H1 (cell line): Measurements from ENCODE around the gene MMP17. TPM values are rescaled to one million over a fixed set of nuclear protein-coding genes. Genes with fewer than 3 reads are reported as not detected.

Experiments
- CTCF ChIA-PET: fragments of 300-600 bp; sonication (Branson Sonifier 250); formaldehyde crosslinking; loops from one replicate; lab custom pipeline; 2021; ENCODE audit not compliant: partially characterized antibody; lab: Charles Lee
- POLR2A ChIA-PET: fragments of 300-600 bp; sonication (Branson Sonifier 250); formaldehyde crosslinking; loops from one replicate; lab custom pipeline; 2021; ENCODE audit warnings: inconsistent platforms; ENCODE audit not compliant: partially characterized antibody; lab: Charles Lee
- DNase-seq, 2 experiments: peaks; one replicate each; pipeline versions ENCODE4 v3.0.0 to v3.0.0-alpha.2; 2010 to 2022; ENCODE audit warnings: low spot score in 2 of 2, low read depth in 1 of 2, mixed read lengths in 1 of 2
- FAIRE-seq: peaks from 2 replicates; lab custom pipeline; 2011; peaks lifted over from hg19 to GRCh38; lab: Jason Lieb, UNC
- H2AFZ ChIP-seq: 2 replicates; pipeline ENCODE4 v1.8.1; 2012; ENCODE audit warnings: low read length, inconsistent platforms
- H2AK5ac ChIP-seq: 2 replicates; pipeline ENCODE4 v1.6.1; 2013; ENCODE audit warnings: low read depth, low read length
- H2BK120ac ChIP-seq: replicated peaks from 2 replicates; pipeline ENCODE3; 2013; ENCODE audit warnings: low read depth, low read length, inconsistent platforms
- H2BK12ac ChIP-seq: 2 replicates; pipeline ENCODE4 v1.6.1; 2013; ENCODE audit warnings: low read depth, low read length
- H2BK15ac ChIP-seq: 2 replicates; pipeline ENCODE4 v1.6.1; 2013; ENCODE audit warnings: low read length
- H2BK20ac ChIP-seq: 2 replicates; pipeline ENCODE4 v1.6.1; 2013; ENCODE audit warnings: low read length
- H2BK5ac ChIP-seq: 2 replicates; pipeline ENCODE4 v1.6.1; 2013; ENCODE audit warnings: low read depth, low read length
- H3K14ac ChIP-seq: 2 replicates; pipeline ENCODE4 v1.6.1; 2013; ENCODE audit warnings: inconsistent platforms; ENCODE audit not compliant: insufficient read length
- H3K18ac ChIP-seq: 2 replicates; pipeline ENCODE4 v1.6.1; 2013; ENCODE audit warnings: low read length; ENCODE audit errors: extremely low read depth
- H3K23ac ChIP-seq: 2 replicates; pipeline ENCODE4 v1.6.1; 2013; ENCODE audit warnings: inconsistent platforms; ENCODE audit not compliant: insufficient read length
- H3K23me2 ChIP-seq: 2 replicates; pipeline ENCODE4 v1.6.1; 2013; ENCODE audit warnings: low read depth, low read length
- H3K27ac ChIP-seq: 2 replicates; pipeline ENCODE4 v1.6.1; 2011; ENCODE audit warnings: low read depth, low read length, inconsistent platforms
- H3K27me3 ChIP-seq, 4 experiments: replicated peaks in 1 of 4; 1 replicate in 1 of 4; 2 replicates in 3 of 4; pipeline versions ENCODE4 v1.6.1 to v1.8.1; 2011 to 2013; ENCODE audit warnings: low read length in 3 of 4, mild to moderate bottlenecking in 3 of 4, inconsistent platforms in 2 of 4, mixed read lengths in 2 of 4, moderate library complexity in 1 of 4; ENCODE audit not compliant: control insufficient read depth in 3 of 4, insufficient read depth in 3 of 4; ENCODE audit errors: extremely low read depth in 1 of 4
- H3K36me3 ChIP-seq, 4 experiments: 2 replicates each; pipeline versions ENCODE4 v1.6.1 to v1.8.1; 2011 to 2013; ENCODE audit warnings: mild to moderate bottlenecking in 4 of 4, low read length in 3 of 4, moderate library complexity in 2 of 4, control low read depth in 1 of 4, inconsistent platforms in 1 of 4; ENCODE audit not compliant: insufficient read depth in 4 of 4, control insufficient read depth in 2 of 4
- H3K4ac ChIP-seq: replicated peaks from 2 replicates; pipeline ENCODE3; 2013; ENCODE audit warnings: low read length, low read depth, mixed read lengths, inconsistent platforms; ENCODE audit not compliant: insufficient read length
- H3K4me1 ChIP-seq, 4 experiments: replicated peaks in 1 of 4; 1 replicate in 1 of 4; 2 replicates in 3 of 4; pipeline versions ENCODE4 v1.6.1 to v1.8.1; 2011 to 2013; ENCODE audit warnings: low read length in 3 of 4, inconsistent platforms in 2 of 4, mixed read lengths in 1 of 4; ENCODE audit not compliant: insufficient read depth in 4 of 4, control insufficient read depth in 3 of 4
- H3K4me2 ChIP-seq, 2 experiments: 2 replicates each; pipeline versions ENCODE4 v1.6.1 to v1.8.1; 2011 to 2013; ENCODE audit warnings: low read depth in 2 of 2, low read length in 2 of 2, control low read depth in 1 of 2, inconsistent platforms in 1 of 2, mild to moderate bottlenecking in 1 of 2; ENCODE audit not compliant: insufficient read depth in 1 of 2
- H3K4me3 ChIP-seq, 4 experiments: fragments of 200-600, 300-600 bp in 1 of 4; sonication (generic), shearing (Covaris generic), sonication (Bioruptor Twin) in 1 of 4; 2 replicates each; pipeline versions ENCODE4 v1.5.1 to v1.8.1; 2011 to 2016; ENCODE audit warnings: low read length in 4 of 4, low read depth in 3 of 4, control low read depth in 2 of 4, inconsistent platforms in 2 of 4, mild to moderate bottlenecking in 2 of 4, mixed read lengths in 1 of 4, moderate library complexity in 1 of 4; ENCODE audit not compliant: insufficient read depth in 2 of 4; ENCODE audit errors: extremely low read depth in 1 of 4
- H3K56ac ChIP-seq: replicated peaks from 2 replicates; pipeline ENCODE3; 2013; ENCODE audit warnings: low read depth, mild to moderate bottlenecking, mixed read lengths, low read length, inconsistent platforms; ENCODE audit not compliant: insufficient read length
- H3K79me1 ChIP-seq: 2 replicates; pipeline ENCODE4 v1.6.1; 2013; ENCODE audit warnings: low read depth, low read length, control low read depth
- H3K79me2 ChIP-seq, 2 experiments: 2 replicates each; pipeline versions ENCODE4 v1.6.1 to v1.8.1; 2012 to 2013; ENCODE audit warnings: low read length in 2 of 2, mild to moderate bottlenecking in 2 of 2, inconsistent platforms in 1 of 2; ENCODE audit not compliant: insufficient read depth in 2 of 2, control insufficient read depth in 1 of 2
- H3K9ac ChIP-seq, 4 experiments: replicated peaks in 1 of 4; 1 replicate in 1 of 4; 2 replicates in 3 of 4; pipeline versions ENCODE4 v1.6.1 to v1.8.1; 2011 to 2013; ENCODE audit warnings: low read depth in 3 of 4, low read length in 3 of 4, control low read depth in 2 of 4, mild to moderate bottlenecking in 2 of 4, moderate library complexity in 2 of 4, inconsistent platforms in 1 of 4; ENCODE audit errors: extremely low read depth in 1 of 4
- H3K9me3 ChIP-seq, 2 experiments: 2 replicates each; pipeline versions ENCODE4 v1.6.1 to v1.8.1; 2012 to 2013; ENCODE audit warnings: mild to moderate bottlenecking in 2 of 2, moderate library complexity in 2 of 2, control low read depth in 1 of 2, inconsistent platforms in 1 of 2, low read depth in 1 of 2, low read length in 1 of 2, mixed read lengths in 1 of 2; ENCODE audit not compliant: insufficient read depth in 2 of 2
- H4K20me1 ChIP-seq, 2 experiments: replicated peaks in 1 of 2; 2 replicates each; pipeline versions ENCODE3 to v1.8.1; 2011 to 2013; ENCODE audit warnings: inconsistent platforms in 2 of 2, low read length in 2 of 2, mild to moderate bottlenecking in 1 of 2; ENCODE audit not compliant: insufficient read depth in 2 of 2, control insufficient read depth in 1 of 2
- H4K5ac ChIP-seq: 2 replicates; pipeline ENCODE4 v1.6.1; 2013; ENCODE audit warnings: low read length, low read depth, mixed read lengths, inconsistent platforms; ENCODE audit not compliant: insufficient read length
- H4K8ac ChIP-seq: 2 replicates; pipeline ENCODE4 v1.8.0; 2013; ENCODE audit warnings: mild to moderate bottlenecking, moderate library complexity, low read length, inconsistent platforms; ENCODE audit not compliant: insufficient read depth; ENCODE audit errors: extremely low read depth
- H4K91ac ChIP-seq: replicated peaks from 2 replicates; pipeline ENCODE3; 2013; ENCODE audit warnings: low read length, mixed read lengths, inconsistent platforms; ENCODE audit not compliant: insufficient read length
- BACH1 ChIP-seq: IDR thresholded peaks from 2 replicates; pipeline ENCODE4 v1.6.1; 2012; ENCODE audit warnings: low read length, improper control_type of control experiment
- JUN ChIP-seq: IDR thresholded peaks from 2 replicates; pipeline ENCODE4 v1.6.1; 2011; ENCODE audit warnings: low read depth, mild to moderate bottlenecking, improper control_type of control experiment, low read length
- SIRT6 ChIP-seq: IDR thresholded peaks from one replicate; pipeline ENCODE4 v1.7.1; 2012; ENCODE audit warnings: low read length, inconsistent platforms
- whole genome bisulfite sequencing, 2 experiments: shearing (Covaris generic) in 1 of 2; methylation state at CpG; one replicate each; pipeline versions ENCODE4 v1.1.6 to v1.1.7; 2013 to 2015; ENCODE audit warnings: low lambda C conversion rate in 2 of 2, mixed read lengths in 2 of 2, inconsistent platforms in 1 of 2, low coverage in 1 of 2, missing lambda C conversion rate in 1 of 2; ENCODE audit not compliant: insufficient replicate concordance in 2 of 2, insufficient coverage in 1 of 2, insufficient read length in 1 of 2; ENCODE audit errors: extremely low coverage in 1 of 2, missing lambda C conversion rate in 1 of 2; 5-methylcytosine and 5-hydroxymethylcytosine counted together
- polyA plus RNA-seq, 7 experiments: library from polyadenylated mRNA; depleted of rRNA in 3 of 7; stranded (reverse) in 5 of 7; unstranded in 2 of 7; fragments of >200 nt in 5 of 7; fragments of 200-250 nt in 2 of 7; gene quantifications; 1 replicate in 5 of 7; 2 replicates in 1 of 7; 4 replicates in 1 of 7; pipeline versions ENCODE4 v1.2.1 to v1.2.3, GENCODE V29; 2011 to 2013; ENCODE audit warnings: missing spikeins in 2 of 7, mixed read lengths in 2 of 7
- total RNA-seq: library from RNA; stranded (reverse); fragmentation: NEBNext Ultra II Directional; extraction: Animal tissue kit (Norgen Biotek cat#: 25700); gene quantifications from 2 replicates; pipeline ENCODE4 v1.2.1, GENCODE V29; 2021

Gene MMP17
- total and polyA plus RNA-seq, 2 of the 8 experiments (the other 6 are each of a cell fraction or from before 2014, with no cell fraction given): 41.3 to 53.8 TPM

DNA sequence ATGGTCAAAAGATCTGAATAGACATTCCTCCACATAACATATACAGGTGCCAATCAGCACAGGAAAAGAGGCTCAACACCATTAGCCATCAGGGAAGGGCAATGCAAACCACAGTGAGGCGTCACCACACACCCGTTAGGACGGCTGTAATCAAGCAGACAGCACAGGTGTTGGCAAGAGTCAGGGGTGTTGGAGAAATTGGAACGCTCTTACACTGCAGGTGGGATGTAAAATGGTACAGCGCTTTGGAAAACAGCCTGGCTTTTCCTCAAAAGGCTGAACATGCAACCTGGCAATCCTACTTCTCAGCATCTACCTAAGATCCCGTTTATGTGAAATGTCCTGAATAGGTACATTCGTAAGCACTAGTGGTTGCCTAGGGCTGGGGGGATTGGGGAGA is 21.5 kb upstream of the MMP17 start:
- Histone ChIP-seq H3K14ac (no peak overlapping the region), H3K18ac (no peak overlapping the region), H4K20me1 (no peaks in the 10 kb centered on the region), H4K91ac (no peak overlapping the region), H3K4me2 (no peak overlapping the region), H2BK20ac (no peak overlapping the region), H2AFZ (no peak overlapping the region), H3K27ac (no peak overlapping the region), H3K23me2 (no peaks in the 10 kb centered on the region), H3K27me3 (no peaks in the 10 kb centered on the region), H2BK120ac (no peak overlapping the region), H4K8ac (no peak overlapping the region; the same call in 1 of the 2 replicates), H3K56ac (no peak overlapping the region), H4K5ac (no peak overlapping the region), H2BK12ac (peak overlapping the region; percentile 64; the same call in 1 of the 2 replicates), H3K9me3 (no peaks in the 10 kb centered on the region), H3K4me1 (peaks cover 0 to 7% (median 3%) of the 10 kb centered on the region in 4 experiments; a peak in 3 of 7 replicates), H3K9ac (no peak overlapping the region), H3K36me3 (no peaks in the 10 kb centered on the region; a peak in 2 of 8 replicates), H2AK5ac (no peak overlapping the region), H2BK5ac (no peak overlapping the region), H3K79me1 (no peaks in the 10 kb centered on the region), H3K23ac (no peak overlapping the region), H3K79me2 (no peaks in the 10 kb centered on the region), H3K4me3 (no peak overlapping the region), H2BK15ac (no peak overlapping the region), H3K4ac (no peak overlapping the region)
- 82% methylated on average over 7 of the region's 7 CpGs; no CpG with 5 or more reads in 1 of the 2 experiments for WGBS, 2 experiments
- DNase-seq (no peak), FAIRE-seq (no peak)
- ChIA-PET POLR2A (interaction anchor here (0.8 to 1.2 kb wide), 2 partner anchors 10 to 130 kb away, joined by 3 read pairs; no protein-coding TSS in a partner anchor), CTCF (interaction anchor here (0.8 to 1.2 kb wide), 3 partner anchors 10 to 52 kb away, joined by 3 to 7 read pairs (median 3); no protein-coding TSS in a partner anchor)
- TF ChIP-seq SIRT6: no peak
- no peak for TF ChIP-seq JUN
- no peak for TF ChIP-seq BACH1
